GM18861 (cell line): ENCODE measurements around the gene POU2AF1.

Experiments
- ATAC-seq: cut with Tn5 transposase; IDR thresholded peaks from one replicate; pipeline ENCODE4 v1.9.1; 2021; ENCODE audit not compliant: unreplicated experiment

POU2AF1 gene

GRCh38 chr11:111349191-111349695 lies 29.8 kb downstream of the POU2AF1 start:
- ATAC-seq = peak; percentile 33

DNA sequence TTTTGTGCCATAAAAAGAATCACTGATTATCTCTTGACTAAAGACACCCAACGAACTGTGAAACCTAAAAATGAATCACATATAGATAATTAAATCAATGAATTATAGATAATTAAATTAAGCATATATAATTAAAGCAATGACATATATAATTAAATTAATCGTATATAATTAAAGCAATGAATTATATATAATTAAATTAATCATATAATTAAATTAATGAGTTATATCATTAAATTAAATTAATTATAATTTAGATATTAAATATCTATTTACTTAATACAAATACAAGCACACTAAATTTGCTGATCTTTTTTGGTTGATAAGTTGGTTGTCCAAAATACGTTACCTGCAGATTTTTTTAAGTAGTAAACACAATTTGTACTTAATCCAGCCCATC lies 30.9 kb downstream of the POU2AF1 start:
- no peak for ATAC-seq

DNA sequence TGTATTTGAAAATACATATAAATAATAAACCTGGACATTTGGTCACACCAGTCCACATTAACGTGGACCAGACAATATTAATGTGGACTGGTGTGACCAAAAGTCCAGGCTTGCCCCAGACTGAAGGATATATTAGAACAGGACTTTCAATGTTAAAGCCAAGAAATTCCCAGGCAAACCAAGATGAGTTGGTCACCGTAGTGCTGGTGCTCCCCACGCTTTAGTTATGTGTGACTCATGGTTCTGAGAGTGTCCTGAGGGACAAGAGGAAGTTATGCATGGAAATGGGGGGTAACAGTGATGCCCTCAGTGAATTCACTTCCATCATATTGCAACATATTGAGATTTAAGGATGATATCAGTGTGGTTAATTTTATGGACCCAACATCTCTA lies 31.4 kb downstream of the POU2AF1 start:
- ATAC-seq = no peak

GRCh38 chr11:111347002-111347722 lies 31.9 kb downstream of the POU2AF1 start:
- ATAC-seq = no peak

GRCh38 chr11:111344032-111344431 lies 35.0 kb downstream of the POU2AF1 start:
- no peak for ATAC-seq

DNA sequence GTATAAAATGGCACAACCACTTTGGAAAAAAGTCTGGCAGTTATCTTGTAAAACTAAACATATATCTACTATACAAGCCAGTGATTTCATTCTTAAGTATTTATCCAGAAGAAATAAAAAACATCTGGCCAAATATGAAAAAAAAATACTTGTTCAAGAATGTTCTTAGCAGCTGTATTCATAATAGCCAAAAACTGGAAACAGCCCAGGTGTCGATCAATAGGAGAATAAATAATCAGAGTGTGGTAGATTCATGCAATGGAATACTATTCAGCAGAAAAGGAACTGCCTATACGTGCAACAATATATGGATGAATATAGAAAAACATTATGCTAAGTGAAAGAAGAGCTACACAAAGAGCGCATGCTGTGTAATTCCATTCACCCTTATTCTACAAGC lies 36.7 kb downstream of the POU2AF1 start:
- ATAC-seq = no peak

DNA sequence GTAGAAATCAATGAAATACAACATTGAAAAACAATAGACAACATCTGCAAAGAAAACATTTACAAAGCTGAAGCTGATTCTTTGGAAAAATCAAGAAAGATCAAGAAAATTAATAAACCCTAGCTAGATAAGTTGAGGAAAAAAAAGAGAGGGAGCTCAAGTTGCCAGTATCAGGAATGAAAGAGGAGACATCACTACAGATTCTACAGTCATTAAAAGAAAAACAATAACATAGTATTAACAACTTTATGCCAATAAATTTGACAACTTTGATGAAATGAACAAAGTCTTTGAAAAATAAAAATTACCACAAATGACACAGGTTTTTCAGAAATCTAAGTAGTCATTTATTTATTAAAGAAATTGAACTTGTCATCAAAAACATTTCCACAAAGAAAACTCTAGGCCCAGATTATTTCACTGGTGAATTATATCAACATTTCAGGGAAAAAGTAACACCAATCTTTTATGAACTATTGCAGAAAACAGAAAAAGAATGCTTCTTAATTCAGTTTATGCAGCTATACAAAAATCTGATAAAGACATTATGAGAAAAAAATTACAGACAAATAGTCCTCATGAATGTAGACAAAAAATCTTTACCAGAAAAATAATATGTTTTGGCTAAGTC lies 39.2 kb downstream of the POU2AF1 start:
- ATAC-seq = no peak

GRCh38 chr11:111336582-111337256 lies 42.4 kb downstream of the POU2AF1 start:
- ATAC-seq = no peak

DNA sequence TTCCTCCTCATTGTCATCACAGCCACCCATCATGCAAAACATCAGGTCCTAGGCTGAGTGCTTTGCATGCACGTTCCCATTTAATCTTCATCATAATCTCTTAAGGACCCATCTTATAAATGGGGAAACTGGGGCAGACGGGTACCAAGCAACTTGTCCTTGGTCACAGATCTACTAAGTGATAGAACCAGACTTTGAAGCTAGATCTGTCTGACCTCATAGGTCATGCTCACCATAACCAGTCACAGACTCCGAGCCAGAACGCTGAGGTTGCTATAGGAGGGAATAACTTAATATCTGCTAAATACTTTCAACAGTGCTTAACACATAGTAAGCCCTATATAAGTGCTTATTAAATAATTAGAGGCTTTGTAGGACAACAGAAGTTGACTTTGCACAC lies 43.0 kb downstream of the POU2AF1 start:
- no peak for ATAC-seq

DNA sequence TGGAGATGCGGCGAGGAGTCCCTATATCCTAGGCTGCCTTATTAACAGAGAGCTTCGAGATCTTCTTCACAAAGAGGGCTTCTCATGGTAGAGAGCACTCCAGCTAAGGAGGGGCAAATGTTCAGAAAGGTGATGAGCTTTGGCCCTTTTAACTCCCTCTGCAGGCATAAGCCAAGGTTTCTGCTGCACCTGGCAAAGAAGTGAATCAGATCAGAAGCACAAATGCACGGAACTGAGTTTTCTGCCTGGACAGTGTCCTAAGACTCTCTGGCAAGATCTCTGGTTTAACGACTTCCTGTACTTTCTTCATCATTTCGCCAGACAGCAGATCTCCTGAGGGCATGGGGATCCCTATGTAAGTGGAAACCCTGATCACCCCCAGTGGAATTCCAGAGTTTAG lies 43.5 kb downstream of the POU2AF1 start:
- no peak for ATAC-seq

- no peak for ATAC-seq
Observed at GRCh38 chr11:111334532-111335502, 44.3 kb downstream of the POU2AF1 start.

DNA sequence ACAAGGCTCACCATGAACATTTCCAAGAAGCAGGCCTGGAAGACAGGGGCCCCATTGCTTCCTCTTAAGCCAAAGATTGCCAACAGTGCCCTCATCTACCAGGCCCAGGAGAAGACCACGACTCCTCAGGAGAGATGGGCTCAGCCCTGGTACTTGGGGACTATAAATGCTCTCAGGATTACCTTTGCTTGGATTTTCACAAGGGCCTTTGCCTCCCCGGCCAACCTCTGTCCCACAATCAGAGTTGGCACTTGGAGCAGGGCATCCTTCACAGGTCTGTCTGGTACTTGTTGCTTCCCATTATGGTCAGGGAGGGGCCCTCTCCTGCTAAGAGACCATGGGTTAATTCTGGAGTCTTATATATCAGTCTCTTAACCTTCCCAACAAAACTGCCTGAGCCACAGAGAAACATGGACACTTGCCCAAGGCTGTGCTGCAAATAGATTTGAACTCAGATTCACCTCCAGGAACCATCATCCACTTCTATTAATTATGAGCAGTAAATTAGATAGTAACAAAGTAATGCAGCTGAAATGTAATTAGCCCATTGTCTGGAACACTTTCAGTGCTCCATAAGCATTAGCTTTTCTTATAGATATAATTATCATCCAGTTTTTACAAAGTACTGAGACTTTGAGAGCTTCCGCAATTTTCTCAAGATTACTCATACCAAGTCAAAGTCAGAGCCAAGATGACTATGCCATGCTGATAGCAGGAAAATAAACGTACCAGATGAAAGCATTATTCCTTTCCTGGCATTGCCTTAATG lies 47.2 kb downstream of the POU2AF1 start:
- no peak for ATAC-seq

DNA sequence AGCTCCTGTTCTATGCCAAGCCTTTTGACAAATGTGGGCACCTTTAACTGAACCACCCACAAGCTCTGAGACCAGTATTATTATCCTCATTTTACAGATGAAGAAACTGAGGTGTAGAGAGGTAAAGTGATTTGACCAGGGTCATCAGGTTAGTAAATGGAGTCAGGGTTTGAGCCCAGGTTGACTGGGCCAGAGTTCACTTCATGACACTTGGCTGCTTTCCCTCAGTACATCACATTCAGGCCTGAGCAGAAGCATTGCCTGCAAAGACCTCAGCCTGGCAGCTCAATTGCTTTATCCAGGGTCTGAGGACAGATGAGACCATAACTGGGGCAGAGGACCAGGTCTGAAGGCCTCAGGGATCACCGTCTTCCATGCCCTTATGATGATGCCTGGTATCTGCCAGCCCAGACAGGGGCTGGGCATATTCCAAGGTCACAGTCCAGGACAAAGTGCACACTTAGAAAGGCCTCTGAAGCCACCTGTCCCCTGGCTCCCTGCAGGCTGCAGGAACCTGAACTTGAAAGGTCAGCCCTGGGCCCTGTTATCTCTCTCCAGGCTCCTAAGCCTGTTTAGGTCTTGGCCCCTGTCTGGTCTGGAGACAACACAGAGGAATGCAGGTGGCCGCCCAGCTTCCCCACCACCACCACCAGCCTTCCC lies 48.7 kb downstream of the POU2AF1 start:
- ATAC-seq = no peak

- no peak for ATAC-seq
Observed at GRCh38 chr11:111329306-111330204, 49.5 kb downstream of the POU2AF1 start.

- ATAC-seq = no peak
Observed at GRCh38 chr11:111327908-111328624, 51.0 kb downstream of the POU2AF1 start.

DNA sequence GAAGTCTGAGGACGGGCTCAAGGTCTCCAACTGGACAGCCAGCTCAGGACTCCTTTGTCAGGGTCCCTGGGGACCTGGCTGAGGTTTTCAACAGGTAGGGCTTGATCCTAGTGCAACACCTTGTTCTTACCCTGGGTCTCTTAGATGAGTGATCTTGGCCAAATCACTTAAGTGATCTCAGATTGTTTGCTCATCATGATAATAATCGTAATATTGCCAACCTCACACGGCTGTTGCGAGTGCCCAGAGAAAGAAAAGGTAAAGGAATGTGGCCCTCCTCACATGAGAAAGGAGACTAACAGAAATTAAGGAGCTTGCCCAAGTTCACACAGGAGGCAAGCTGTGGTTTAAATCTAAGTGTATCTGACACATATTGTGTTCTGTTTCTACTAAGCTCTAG lies 52.3 kb downstream of the POU2AF1 start:
- ATAC-seq = no peak

DNA sequence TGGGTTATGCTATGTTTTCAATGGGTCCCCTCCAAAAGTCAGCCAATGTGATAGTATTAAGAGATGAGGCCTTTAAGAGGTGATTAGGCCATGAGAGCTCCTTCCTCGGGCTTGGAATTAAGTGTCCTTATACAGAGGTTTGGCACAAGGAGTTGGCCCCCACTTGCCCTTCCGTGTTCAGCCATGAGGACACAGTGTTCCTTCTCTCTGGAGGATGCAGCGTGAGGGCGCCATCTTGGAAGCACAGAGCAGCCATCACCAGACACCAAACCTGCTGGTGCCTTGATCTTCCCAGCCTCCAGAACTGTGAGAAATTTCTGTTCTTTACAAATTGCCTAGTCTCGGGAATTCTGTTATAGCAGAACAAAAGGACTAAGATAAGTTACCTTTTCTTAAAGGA lies 53.8 kb downstream of the POU2AF1 start:
- ATAC-seq = no peak

- no peak for ATAC-seq
Observed at GRCh38 chr11:111324277-111324720, 54.8 kb downstream of the POU2AF1 start.
